Glomerular visceral epithelial cell (primary cell): ENCODE data around the gene FRMD7.
A peak's percentile ranks its signal among the peaks of the same experiment; 100 is the strongest.
"Not testable (repeated sequence)": the region's sequence is repeated elsewhere in the genome, so short reads cannot be mapped to it uniquely, and the experiment has no call there.

Experiments used
- DNase-seq: peaks from one replicate; pipeline ENCODE4 v3.0.0-alpha.2; 2016; ENCODE audit errors: extremely low spot score

The FRMD7 gene

GRCh38 chrX:132092439-132093065 is 35.3 kb downstream of the FRMD7 start:
- DNase-seq = peak; percentile 34

GRCh38 chrX:132090403-132091159 is 37.2 kb downstream of the FRMD7 start:
- DNase-seq = no peak

GRCh38 chrX:132088864-132089263 is 39.0 kb downstream of the FRMD7 start:
- no peak for DNase-seq

- no peak for DNase-seq
Observed at GRCh38 chrX:132086672-132087071, 41.1 kb downstream of the FRMD7 start.

GRCh38 chrX:132085786-132086185 is 42.0 kb downstream of the FRMD7 start:
- no peak for DNase-seq

- DNase-seq = no peak
Observed at GRCh38 chrX:132077912-132078311, 49.9 kb downstream of the FRMD7 start.

GRCh38 chrX:132077414-132077813 is 50.4 kb downstream of the FRMD7 start:
- DNase-seq = no peak

- peak; percentile 9 for DNase-seq
Observed at GRCh38 chrX:132071254-132071653, 56.6 kb downstream of the FRMD7 start.

GRCh38 chrX:132068405-132068804 is 59.4 kb downstream of the FRMD7 start:
- DNase-seq = no peak

- DNase-seq = no peak
Observed at GRCh38 chrX:132063862-132064261, 64.0 kb downstream of the FRMD7 start.

- no peak for DNase-seq
Observed at GRCh38 chrX:132063334-132063733, 64.5 kb downstream of the FRMD7 start.

GRCh38 chrX:132059973-132060540 is 67.8 kb downstream of the FRMD7 start:
- DNase-seq = no peak

GRCh38 chrX:132058975-132059374 is 68.8 kb downstream of the FRMD7 start:
- no peak for DNase-seq

GRCh38 chrX:132058050-132058449 is 69.8 kb downstream of the FRMD7 start:
- no peak for DNase-seq

GRCh38 chrX:132051778-132052177 is 76.0 kb downstream of the FRMD7 start:
- not testable (repeated sequence) for DNase-seq

GRCh38 chrX:132046533-132046932 is 81.3 kb downstream of the FRMD7 start:
- no peak for DNase-seq

- DNase-seq = no peak
Observed at GRCh38 chrX:132045456-132045855, 82.4 kb downstream of the FRMD7 start.

GRCh38 chrX:132044953-132045352 is 82.9 kb downstream of the FRMD7 start:
- no peak for DNase-seq

- no peak for DNase-seq
Observed at GRCh38 chrX:132043977-132044376, 83.8 kb downstream of the FRMD7 start.

GRCh38 chrX:132041015-132041414 is 86.8 kb downstream of the FRMD7 start:
- peak; percentile 47 for DNase-seq

GRCh38 chrX:132040066-132040465 is 87.8 kb downstream of the FRMD7 start:
- DNase-seq = no peak

GRCh38 chrX:132037479-132037993 is 90.3 kb downstream of the FRMD7 start:
- DNase-seq = no peak

GRCh38 chrX:132034648-132035047 is 93.2 kb downstream of the FRMD7 start:
- DNase-seq = no peak
